Gastroesophageal sphincter (tissue), 3 donors: ENCODE measurements around the gene ANKK1.

Source experiments
- POLR2A ChIP-seq, 2 donors: fragments of 450-650 bp; IDR thresholded peaks; one replicate each; pipeline ENCODE4 v1.6.1; 2017; ENCODE audit warnings: antibody characterized with exemption in 2 of 2, mild to moderate bottlenecking in 2 of 2, moderate library complexity in 1 of 2
- TF ChIP-seq, protein P1 (sequence below), 4 experiments: fragments of 200-600 bp in 2 of 4; fragments of 450-650 bp in 2 of 4; sonication (generic) in 1 of 4; IDR thresholded peaks; one replicate each; pipeline ENCODE4 v1.5.1; 2017 to 2019; ENCODE audit warnings: antibody characterized with exemption in 4 of 4, mild to moderate bottlenecking in 2 of 4, moderate library complexity in 2 of 4

DNA sequence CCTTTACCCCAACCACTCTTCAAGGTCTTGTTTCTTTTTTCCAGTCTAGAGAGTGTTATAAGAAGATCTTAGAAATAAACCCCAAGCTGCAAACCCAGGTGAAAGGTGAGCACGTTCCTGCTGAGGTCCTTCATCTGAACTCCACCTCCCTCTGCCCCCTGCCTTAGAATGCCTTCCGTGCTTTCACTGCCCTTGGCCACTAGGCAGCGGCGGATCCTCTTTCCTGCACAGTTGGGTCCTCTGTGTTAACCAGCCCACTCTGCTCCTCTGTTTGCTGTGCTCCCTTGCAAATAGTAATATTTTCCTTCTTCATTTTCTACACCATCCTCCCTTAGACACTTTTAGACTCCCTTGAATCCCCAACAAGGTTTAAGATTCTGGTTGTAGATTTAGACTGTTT, 48.8 kb upstream of the ANKK1 start:
- TF ChIP-seq, protein P1, sequence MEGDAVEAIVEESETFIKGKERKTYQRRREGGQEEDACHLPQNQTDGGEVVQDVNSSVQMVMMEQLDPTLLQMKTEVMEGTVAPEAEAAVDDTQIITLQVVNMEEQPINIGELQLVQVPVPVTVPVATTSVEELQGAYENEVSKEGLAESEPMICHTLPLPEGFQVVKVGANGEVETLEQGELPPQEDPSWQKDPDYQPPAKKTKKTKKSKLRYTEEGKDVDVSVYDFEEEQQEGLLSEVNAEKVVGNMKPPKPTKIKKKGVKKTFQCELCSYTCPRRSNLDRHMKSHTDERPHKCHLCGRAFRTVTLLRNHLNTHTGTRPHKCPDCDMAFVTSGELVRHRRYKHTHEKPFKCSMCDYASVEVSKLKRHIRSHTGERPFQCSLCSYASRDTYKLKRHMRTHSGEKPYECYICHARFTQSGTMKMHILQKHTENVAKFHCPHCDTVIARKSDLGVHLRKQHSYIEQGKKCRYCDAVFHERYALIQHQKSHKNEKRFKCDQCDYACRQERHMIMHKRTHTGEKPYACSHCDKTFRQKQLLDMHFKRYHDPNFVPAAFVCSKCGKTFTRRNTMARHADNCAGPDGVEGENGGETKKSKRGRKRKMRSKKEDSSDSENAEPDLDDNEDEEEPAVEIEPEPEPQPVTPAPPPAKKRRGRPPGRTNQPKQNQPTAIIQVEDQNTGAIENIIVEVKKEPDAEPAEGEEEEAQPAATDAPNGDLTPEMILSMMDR (IDR thresholded peaks at IDR 0.05), result no peak
- no peak for TF ChIP-seq POLR2A (IDR thresholded peaks at IDR 0.05)
